ENCODE data around the gene SYTL1. TPM values are rescaled to one million over a fixed set of nuclear protein-coding genes. Genes with fewer than 3 reads are reported as not detected.

The SYTL1 gene
- total RNA-seq, 4 donors from 2014 or later, result 12.4 to 23.9 (median 18.4) TPM

- Histone ChIP-seq H3K36me3 (peaks cover 32 to 42% of the 10 kb centered on the region in 2 donors), H3K27me3 (no peaks in the 10 kb centered on the region), H3K27ac (no peak overlapping the region), H3K9me3 (no peaks in the 10 kb centered on the region), H3K4me3 (replicated peaks in 1 of 3) (no peak overlapping the region), H3K4me1 (peaks cover 0 to 22% of the 10 kb centered on the region in 2 donors)
- DNase-seq, result no peak
- WGBS, 2 donors, result 78 to 81% methylated on average over 9 to 10 of the region's 10 CpGs
- TF ChIP-seq POLR2A (IDR thresholded peaks at IDR 0.05) (no peak), CTCF (IDR thresholded peaks at IDR 0.05) (no peak)
- intact Hi-C loops (cut with DNase I), result loop anchor here (2.0 kb wide), 1 partner anchor 85 kb away; no protein-coding TSS in a partner anchor
Observed at GRCh38 chr1:27301582-27302199, 40.1 kb upstream of the SYTL1 start.

GRCh38 chr1:27302612-27303011, 39.2 kb upstream of the SYTL1 start:
- WGBS, 2 donors, result 91 to 97% methylated on average over 2 of the region's 2 CpGs
- Histone ChIP-seq H3K4me1 (peaks cover 0 to 22% of the 10 kb centered on the region in 2 donors), H3K27me3 (no peaks in the 10 kb centered on the region), H3K9me3 (no peaks in the 10 kb centered on the region), H3K4me3 (replicated peaks in 1 of 3) (no peak overlapping the region), H3K36me3 (peaks cover 25 to 36% of the 10 kb centered on the region in 2 donors), H3K27ac (no peak overlapping the region)
- TF ChIP-seq CTCF (IDR thresholded peaks at IDR 0.05) (no peak), POLR2A (IDR thresholded peaks at IDR 0.05) (no peak)
- DNase-seq, result no peak
- intact Hi-C loops (cut with DNase I), result no loop called here

GRCh38 chr1:27303509-27303908, 38.3 kb upstream of the SYTL1 start:
- intact Hi-C loops (cut with DNase I), result no loop called here
- Histone ChIP-seq H3K4me3 (replicated peaks in 1 of 3) (no peak overlapping the region), H3K27ac (no peak overlapping the region), H3K27me3 (no peaks in the 10 kb centered on the region), H3K9me3 (no peaks in the 10 kb centered on the region), H3K36me3 (peaks cover 16 to 30% of the 10 kb centered on the region in 2 donors), H3K4me1 (peaks cover 0 to 22% of the 10 kb centered on the region in 2 donors)
- 89 to 92% methylated on average over 15 of the region's 15 CpGs for WGBS, 2 donors
- TF ChIP-seq CTCF (IDR thresholded peaks at IDR 0.05), result no peak
- no peak for TF ChIP-seq POLR2A (IDR thresholded peaks at IDR 0.05)
- no peak for DNase-seq

GRCh38 chr1:27306071-27306470, 35.8 kb upstream of the SYTL1 start:
- WGBS, 2 donors, result 78 to 82% methylated on average over 8 to 11 of the region's 11 CpGs
- TF ChIP-seq CTCF (IDR thresholded peaks at IDR 0.05) (no peak), POLR2A (IDR thresholded peaks at IDR 0.05) (no peak)
- Histone ChIP-seq H3K27me3 (no peaks in the 10 kb centered on the region), H3K9me3 (no peaks in the 10 kb centered on the region), H3K36me3 (peaks cover 12 to 25% of the 10 kb centered on the region in 2 donors), H3K4me1 (no peaks in the 10 kb centered on the region), H3K27ac (no peak overlapping the region), H3K4me3 (replicated peaks in 1 of 3) (no peak overlapping the region)
- DNase-seq, result no peak
- intact Hi-C loops (cut with DNase I), result no loop called here

- intact Hi-C loops (cut with DNase I), result no loop called here
- no peaks in the 10 kb centered on the region for H3K9me3 ChIP-seq
- WGBS, 2 donors, result 82 to 84% methylated on average over 7 to 10 of the region's 11 CpGs
- no peaks in the 10 kb centered on the region for H3K4me1 ChIP-seq
- peaks cover 5 to 15% of the 10 kb centered on the region in 2 donors for H3K36me3 ChIP-seq
- DNase-seq, result no peak
- H3K4me3 ChIP-seq (replicated peaks in 1 of 3), result no peak overlapping the region
- no peak overlapping the region for H3K27ac ChIP-seq
- H3K27me3 ChIP-seq, result no peaks in the 10 kb centered on the region
- TF ChIP-seq CTCF (IDR thresholded peaks at IDR 0.05) (no peak), POLR2A (IDR thresholded peaks at IDR 0.05) (no peak)
Observed at GRCh38 chr1:27306892-27307761, 34.7 kb upstream of the SYTL1 start.

Data from thyroid gland (tissue), 4 donors.